HL-60/S4 treated with phorbol 12-myristate 13-acetate at 8.2 ng/mL for 4 days and 3 days (cell line): ENCODE data around the gene COL18A1.

ENCODE experiments used
- in situ Hi-C: fragments of 300-500 bp; cut with MboI; formaldehyde crosslinking; loops from 2 replicates; pipeline ENCODE4 v1.15.0; 2022; ENCODE audit warnings: low sequenced_read_pairs

The COL18A1 gene

GRCh38 chr21:45487161-45487806, 82.3 kb downstream of the COL18A1 start:
- in situ Hi-C loops, result no loop called here

GRCh38 chr21:45487891-45488600, 83.1 kb downstream of the COL18A1 start:
- in situ Hi-C loops, result no loop called here

- in situ Hi-C loops, result no loop called here
These were observed 84.2 kb downstream of the COL18A1 start for GRCh38 chr21:45488931-45489721.

- in situ Hi-C loops, result no loop called here
These were observed 84.7 kb downstream of the COL18A1 start for GRCh38 chr21:45489722-45489982.

- in situ Hi-C loops, result no loop called here
These were observed 85.2 kb downstream of the COL18A1 start for GRCh38 chr21:45490049-45490731.

GRCh38 chr21:45491056-45491455, 86.1 kb downstream of the COL18A1 start:
- in situ Hi-C loops, result no loop called here

- in situ Hi-C loops, result no loop called here
These were observed 86.7 kb downstream of the COL18A1 start for GRCh38 chr21:45491623-45492022.

GRCh38 chr21:45492765-45493164, 87.8 kb downstream of the COL18A1 start:
- in situ Hi-C loops, result no loop called here

GRCh38 chr21:45493401-45494001, 88.5 kb downstream of the COL18A1 start:
- in situ Hi-C loops, result no loop called here

GRCh38 chr21:45494135-45494850, 89.3 kb downstream of the COL18A1 start:
- in situ Hi-C loops, result no loop called here

- in situ Hi-C loops, result no loop called here
These were observed 90.1 kb downstream of the COL18A1 start for GRCh38 chr21:45494851-45495680.

GRCh38 chr21:45496151-45496967, 91.4 kb downstream of the COL18A1 start:
- in situ Hi-C loops, result no loop called here

GRCh38 chr21:45496968-45497845, 92.2 kb downstream of the COL18A1 start:
- in situ Hi-C loops, result no loop called here

- in situ Hi-C loops, result no loop called here
These were observed 93.1 kb downstream of the COL18A1 start for GRCh38 chr21:45497846-45498645.

GRCh38 chr21:45498646-45499000, 93.7 kb downstream of the COL18A1 start:
- in situ Hi-C loops, result no loop called here

- in situ Hi-C loops, result no loop called here
These were observed 94.3 kb downstream of the COL18A1 start for GRCh38 chr21:45499201-45499750.
